Spleen (tissue), 11 donors: ENCODE data around the gene STK35. TPM values are rescaled to one million over a fixed set of nuclear protein-coding genes. Genes with fewer than 3 reads are reported as not detected.
A peak's percentile ranks its signal among the peaks of the same experiment; 100 is the strongest.

Source experiments
- DNase-seq: peaks from one replicate; pipeline ENCODE4 v3.0.0-alpha.2; 2020
- H3K27ac ChIP-seq, 8 donors: fragments of 200-600 bp; sonication (generic) in 7 of 8; 1 replicate in 4 of 8; 2 replicates in 4 of 8; pipeline versions ENCODE4 v1.5.0 to v1.8.0; 2016 to 2021; ENCODE audit warnings: inconsistent platforms in 4 of 8, mild to moderate bottlenecking in 4 of 8, moderate library complexity in 1 of 8
- H3K27me3 ChIP-seq, 7 donors: fragments of 200-600 bp; sonication (generic) in 6 of 7; replicated peaks in 1 of 7; 1 replicate in 4 of 7; 2 replicates in 3 of 7; pipeline versions ENCODE4 v1.5.0 to v1.8.0; 2016 to 2021; ENCODE audit warnings: inconsistent platforms in 3 of 7, mild to moderate bottlenecking in 1 of 7
- H3K36me3 ChIP-seq, 6 donors: fragments of 200-600 bp; sonication (generic) in 5 of 6; 1 replicate in 4 of 6; 2 replicates in 2 of 6; pipeline versions ENCODE4 v1.5.0 to v1.8.0; 2016 to 2021; ENCODE audit warnings: inconsistent platforms in 2 of 6
- H3K4me1 ChIP-seq, 6 donors: fragments of 200-600 bp; sonication (generic) in 5 of 6; 1 replicate in 3 of 6; 2 replicates in 3 of 6; pipeline versions ENCODE4 v1.5.0 to v1.8.0; 2016 to 2021; ENCODE audit warnings: inconsistent platforms in 3 of 6
- H3K4me3 ChIP-seq, 8 donors: fragments of 200-600 bp; sonication (generic) in 7 of 8; 1 replicate in 4 of 8; 2 replicates in 4 of 8; pipeline versions ENCODE4 v1.5.0 to v1.8.0; 2016 to 2021; ENCODE audit warnings: inconsistent platforms in 4 of 8, mild to moderate bottlenecking in 4 of 8, moderate library complexity in 2 of 8
- H3K9me3 ChIP-seq, 8 donors: fragments of 200-600 bp; sonication (generic) in 7 of 8; 1 replicate in 4 of 8; 2 replicates in 4 of 8; pipeline versions ENCODE4 v1.5.0 to v1.8.0; 2016 to 2021; ENCODE audit warnings: inconsistent platforms in 4 of 8
- POLR2A ChIP-seq, 3 donors: fragments of 450-650 bp; IDR thresholded peaks; one replicate each; pipeline ENCODE4 v1.5.1; 2017; ENCODE audit warnings: antibody characterized with exemption in 3 of 3, mild to moderate bottlenecking in 1 of 3
- POLR2AphosphoS5 ChIP-seq, 3 donors: sonication (generic); formaldehyde crosslinking; IDR thresholded peaks; one replicate each; pipeline ENCODE4 v1.5.1; 2017; ENCODE audit warnings: antibody characterized with exemption in 3 of 3
- WGBS, 5 donors: extraction: QIAGEN DNeasy Blood & Tissue Kit in 3 of 5; methylation state at CpG; one replicate each; pipeline versions ENCODE4 v1.1.5 to v1.1.7; 2013 to 2018; 5-methylcytosine and 5-hydroxymethylcytosine counted together
- intact Hi-C: fragments of 100-400 bp; cut with DNase I; formaldehyde crosslinking; loops from one replicate; pipeline ENCODE4 v1.15.0; 2023; ENCODE audit warnings: low total_unique reads
- polyA plus RNA-seq, 3 donors: library from polyadenylated mRNA; stranded (reverse); fragments of 200-250 nt; gene quantifications; one replicate each; pipeline ENCODE4 v1.2.1, GENCODE V29; 2013
- total RNA-seq, 7 donors: library from RNA; depleted of rRNA in 3 of 7; stranded (reverse); fragments of >200 nt in 3 of 7; fragmentation: NEBNext Ultra II Directional in 4 of 7; extraction: Animal tissue kit (Norgen Biotek cat#: 25700) in 4 of 7; gene quantifications; one replicate each; pipeline versions ENCODE4 v1.1.0 to v1.2.1, GENCODE V29; 2016 to 2021
- TF ChIP-seq, protein P1 (sequence below), 11 experiments: fragments of 200-600 bp in 7 of 11; fragments of 450-650 bp in 4 of 11; sonication (generic) in 4 of 11; IDR thresholded peaks in 8 of 11; conservative IDR thresholded peaks in 3 of 11; 1 replicate in 7 of 11; 2 replicates in 4 of 11; pipeline versions ENCODE4 v1.4.0 to v1.8.0; 2016 to 2021; ENCODE audit warnings: antibody characterized with exemption in 11 of 11, inconsistent platforms in 4 of 11, mild to moderate bottlenecking in 1 of 11
- donor health status: healthy with polysubstance abuse.
- donor health status: DM: no; HTN: no; CAD: no; lungs with moderate emphysema.
- donor health status: DM: no; HTN: no; CAD: no.
- donor health status: Bipolar disorder and iron deficiency.
- donor health status: healthy.
- donor health status: DM: no; HTN: no; CAD: no.
- donor health status: DM: yes; HTN: yes; CAD: no.

Gene STK35
- total and polyA plus RNA-seq, 10 donors, result 1.8 to 25.4 (median 15.0) TPM

DNA sequence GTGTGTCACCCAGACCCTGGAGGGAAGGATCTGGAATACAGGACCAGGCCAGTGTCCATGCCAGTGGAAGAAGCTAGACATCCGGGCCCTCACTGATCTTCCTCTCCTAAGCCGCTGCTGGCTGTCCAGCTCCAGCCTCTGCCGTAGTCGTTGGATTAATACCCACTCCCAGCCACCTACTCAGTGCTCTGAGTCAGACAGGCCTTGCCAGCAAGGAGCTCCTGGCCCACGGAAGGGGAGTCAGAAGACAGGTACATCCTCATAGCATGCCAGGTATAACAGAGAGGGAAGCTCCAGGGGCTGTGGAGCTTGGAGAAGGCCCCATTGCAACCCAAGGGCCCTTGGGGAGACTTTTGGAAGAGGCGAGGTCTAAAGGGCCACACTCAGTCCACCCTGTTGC, 49.0 kb downstream of the STK35 start:
- 83 to 98% (median 93%) methylated on average over 5 to 6 of the region's 6 CpGs for WGBS, 5 donors
- TF ChIP-seq, protein P1, sequence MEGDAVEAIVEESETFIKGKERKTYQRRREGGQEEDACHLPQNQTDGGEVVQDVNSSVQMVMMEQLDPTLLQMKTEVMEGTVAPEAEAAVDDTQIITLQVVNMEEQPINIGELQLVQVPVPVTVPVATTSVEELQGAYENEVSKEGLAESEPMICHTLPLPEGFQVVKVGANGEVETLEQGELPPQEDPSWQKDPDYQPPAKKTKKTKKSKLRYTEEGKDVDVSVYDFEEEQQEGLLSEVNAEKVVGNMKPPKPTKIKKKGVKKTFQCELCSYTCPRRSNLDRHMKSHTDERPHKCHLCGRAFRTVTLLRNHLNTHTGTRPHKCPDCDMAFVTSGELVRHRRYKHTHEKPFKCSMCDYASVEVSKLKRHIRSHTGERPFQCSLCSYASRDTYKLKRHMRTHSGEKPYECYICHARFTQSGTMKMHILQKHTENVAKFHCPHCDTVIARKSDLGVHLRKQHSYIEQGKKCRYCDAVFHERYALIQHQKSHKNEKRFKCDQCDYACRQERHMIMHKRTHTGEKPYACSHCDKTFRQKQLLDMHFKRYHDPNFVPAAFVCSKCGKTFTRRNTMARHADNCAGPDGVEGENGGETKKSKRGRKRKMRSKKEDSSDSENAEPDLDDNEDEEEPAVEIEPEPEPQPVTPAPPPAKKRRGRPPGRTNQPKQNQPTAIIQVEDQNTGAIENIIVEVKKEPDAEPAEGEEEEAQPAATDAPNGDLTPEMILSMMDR (IDR thresholded peaks at IDR 0.05 in 8 of 11, conservative IDR thresholded peaks at IDR 0.05 in 3 of 11), result no peak
- TF ChIP-seq POLR2AphosphoS5 (IDR thresholded peaks at IDR 0.05) (no peak), POLR2A (IDR thresholded peaks at IDR 0.05) (no peak)
- Histone ChIP-seq H3K36me3 (peaks cover 0 to 48% (median 20%) of the 10 kb centered on the region in 6 donors), H3K4me1 (peaks cover 0 to 6% (median 0%) of the 10 kb centered on the region in 6 donors), H3K4me3 (no peak overlapping the region), H3K9me3 (no peaks in the 10 kb centered on the region), H3K27ac (no peak overlapping the region), H3K27me3 (no peaks in the 10 kb centered on the region)
- intact Hi-C loops, result no loop called here
- peak; percentile 41 for DNase-seq

DNA sequence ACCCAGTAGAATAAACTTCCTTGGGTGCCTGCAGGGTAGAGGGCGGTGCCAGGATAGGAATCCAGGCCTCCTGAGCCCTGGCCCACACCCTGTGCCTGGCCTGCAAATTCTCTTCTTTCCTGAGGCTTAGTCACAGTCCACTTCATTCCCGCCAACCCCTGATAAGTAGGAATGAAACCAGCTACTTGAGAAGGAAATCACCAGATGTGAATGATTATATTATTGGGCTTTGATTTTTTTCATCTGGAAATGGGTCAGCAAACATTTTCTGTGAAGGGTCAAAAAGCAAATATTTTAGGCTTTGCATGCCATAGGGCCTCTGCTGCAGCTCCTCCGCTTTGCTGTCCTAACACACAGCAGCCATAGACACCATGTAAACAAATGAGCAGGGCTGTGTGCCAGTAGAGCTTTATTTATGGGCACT, 50.2 kb downstream of the STK35 start:
- peak; percentile 12 for DNase-seq
- Histone ChIP-seq H3K4me1 (peaks cover 0 to 6% (median 0%) of the 10 kb centered on the region in 6 donors), H3K4me3 (no peak overlapping the region), H3K27me3 (no peaks in the 10 kb centered on the region), H3K36me3 (peaks cover 0 to 35% (median 9%) of the 10 kb centered on the region in 6 donors), H3K27ac (peak overlapping the region in 1 of 8 donors; percentile 4), H3K9me3 (no peaks in the 10 kb centered on the region)
- 81 to 93% (median 84%) methylated on average over 3 of the region's 3 CpGs for WGBS, 5 donors
- intact Hi-C loops, result no loop called here
- TF ChIP-seq POLR2A (IDR thresholded peaks at IDR 0.05), result no peak
- TF ChIP-seq POLR2AphosphoS5 (IDR thresholded peaks at IDR 0.05), result no peak
- TF ChIP-seq, protein P1 (IDR thresholded peaks at IDR 0.05 in 8 of 11, conservative IDR thresholded peaks at IDR 0.05 in 3 of 11), result no peak

DNA sequence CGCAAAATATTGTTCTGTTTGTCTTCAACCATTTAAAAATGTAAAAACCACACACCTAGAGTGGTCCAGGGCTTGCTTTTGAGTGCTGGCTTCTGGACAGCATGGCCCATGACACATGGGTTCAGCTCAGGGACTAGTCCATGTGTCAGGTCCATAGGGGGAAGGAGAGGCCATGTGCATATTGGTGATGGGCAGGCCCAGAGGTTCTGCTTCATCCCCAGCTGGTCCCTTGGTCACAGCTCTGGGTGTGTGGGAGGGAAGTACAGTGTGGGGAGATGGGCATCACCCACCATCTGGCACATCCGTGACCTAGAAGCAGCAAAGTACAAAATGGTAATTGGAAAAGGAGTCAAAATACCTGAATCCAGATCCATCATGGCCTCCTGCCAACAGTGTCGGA, 50.7 kb downstream of the STK35 start:
- 79 to 94% (median 87%) methylated on average over 3 of the region's 3 CpGs for WGBS, 5 donors

DNA sequence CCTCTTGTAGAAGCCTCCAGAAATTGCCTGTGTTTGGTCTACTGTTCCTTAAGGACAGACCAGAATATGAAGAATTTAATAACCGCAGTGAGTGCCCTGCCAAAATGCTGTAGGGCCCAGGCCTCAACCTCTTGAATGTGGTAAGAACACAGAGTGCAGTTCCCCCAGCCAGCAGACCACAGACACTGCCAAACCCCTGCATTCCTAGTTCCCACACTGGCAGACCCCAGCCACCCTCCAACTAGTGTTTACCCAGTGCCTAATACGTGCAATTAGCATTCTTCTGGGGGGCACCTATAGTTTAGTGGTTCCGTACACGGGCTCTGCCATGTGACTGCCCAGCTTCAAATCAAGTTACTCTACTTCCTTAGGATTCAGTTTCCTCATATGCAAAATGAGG, 51.7 kb downstream of the STK35 start:
- peak; percentile 39 for DNase-seq
- intact Hi-C loops, result no loop called here
- Histone ChIP-seq H3K9me3 (no peaks in the 10 kb centered on the region), H3K4me1 (peaks cover 0 to 6% (median 0%) of the 10 kb centered on the region in 6 donors), H3K4me3 (no peak overlapping the region), H3K27me3 (no peaks in the 10 kb centered on the region), H3K36me3 (peaks cover 0 to 21% (median 0%) of the 10 kb centered on the region in 6 donors), H3K27ac (no peak overlapping the region)
- TF ChIP-seq, protein P1 (IDR thresholded peaks at IDR 0.05 in 8 of 11, conservative IDR thresholded peaks at IDR 0.05 in 3 of 11), result no peak
- TF ChIP-seq POLR2AphosphoS5 (IDR thresholded peaks at IDR 0.05), result no peak
- TF ChIP-seq POLR2A (IDR thresholded peaks at IDR 0.05), result no peak
- 91 to 97% (median 94%) methylated on average over 4 of the region's 4 CpGs for WGBS, 5 donors

More for the DNA sequence above, 50.7 kb downstream of the STK35 start:
- Histone ChIP-seq H3K4me3 (no peak overlapping the region), H3K9me3 (no peaks in the 10 kb centered on the region), H3K27ac (no peak overlapping the region), H3K27me3 (no peaks in the 10 kb centered on the region), H3K36me3 (peaks cover 0 to 31% (median 5%) of the 10 kb centered on the region in 6 donors), H3K4me1 (peaks cover 0 to 6% (median 0%) of the 10 kb centered on the region in 6 donors)
- intact Hi-C loops, result no loop called here
- peak; percentile 34 for DNase-seq
- TF ChIP-seq, protein P1 (IDR thresholded peaks at IDR 0.05 in 8 of 11, conservative IDR thresholded peaks at IDR 0.05 in 3 of 11), result no peak
- no peak for TF ChIP-seq POLR2AphosphoS5 (IDR thresholded peaks at IDR 0.05)
- TF ChIP-seq POLR2A (IDR thresholded peaks at IDR 0.05), result no peak
